WI38 (cell line): ENCODE measurements around the gene IZUMO4.
"Not testable (repeated sequence)": the region's sequence is repeated elsewhere in the genome, so short reads cannot be mapped to it uniquely, and the experiment has no call there.

ENCODE experiments used
- H3K4me3 ChIP-seq: 2 replicates; pipeline ENCODE4 v1.5.1; 2011; ENCODE audit warnings: low read depth, mild to moderate bottlenecking, control low read depth, low read length
- CTCF ChIP-seq: IDR thresholded peaks from 2 replicates; pipeline ENCODE4 v1.5.1; 2012; ENCODE audit warnings: low read depth, mild to moderate bottlenecking, control low read depth, low read length

Gene IZUMO4

GRCh38 chr19:2089001-2089711 lies 7.6 kb upstream of the IZUMO4 start:
- TF ChIP-seq CTCF, result no peak
- no peak overlapping the region for H3K4me3 ChIP-seq

DNA sequence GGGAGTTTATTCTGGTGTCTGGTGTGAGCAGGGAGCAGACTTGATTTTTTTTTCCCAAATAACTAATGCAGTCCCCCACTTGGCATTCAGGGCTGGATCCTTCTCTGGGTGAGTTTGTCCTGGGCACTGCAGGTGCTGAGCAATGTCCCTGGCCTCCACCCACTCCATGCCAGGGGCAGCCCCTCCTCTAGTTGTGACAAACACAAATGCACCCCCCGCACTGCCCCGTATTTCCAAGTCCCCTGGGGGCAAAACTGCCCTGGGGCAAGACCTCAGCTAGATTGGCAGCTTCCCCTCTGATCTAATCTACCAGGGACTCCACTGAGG lies 7.0 kb upstream of the IZUMO4 start:
- TF ChIP-seq CTCF, result no peak
- no peak overlapping the region for H3K4me3 ChIP-seq

DNA sequence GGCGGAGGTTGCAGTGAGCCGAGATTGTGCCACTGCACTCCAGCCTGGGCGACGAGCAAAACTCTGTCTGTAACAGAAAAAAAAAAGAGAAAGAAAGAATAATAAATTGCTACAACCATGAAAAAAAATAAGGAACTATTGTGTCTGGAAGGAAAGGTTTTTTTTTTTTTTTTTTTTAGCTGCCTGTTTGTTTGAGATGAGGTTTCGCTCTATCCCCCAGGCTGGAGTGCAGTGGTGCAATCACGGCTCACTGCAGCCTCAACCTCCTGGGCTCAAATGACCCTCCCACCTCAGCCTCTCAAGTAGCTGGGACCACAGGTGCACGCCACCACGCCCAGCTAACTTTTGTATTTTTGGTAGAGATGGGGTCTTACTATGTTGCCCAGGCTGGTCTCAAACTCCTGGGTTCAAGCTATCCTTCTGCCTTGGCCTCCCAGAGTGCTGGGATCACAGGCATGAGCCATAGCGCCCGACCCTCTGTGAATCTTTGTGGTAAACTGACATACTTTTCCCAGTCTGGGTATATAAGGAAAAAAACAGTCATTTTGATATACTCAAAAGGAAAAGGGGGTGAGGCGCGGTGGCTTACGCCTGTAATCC lies 4.7 kb upstream of the IZUMO4 start:
- not testable (repeated sequence) for H3K4me3 ChIP-seq

GRCh38 chr19:2096034-2096479 lies 658 bp upstream of the IZUMO4 start, which contains the start of gene MOB3A:
Gene MOB3A (minus strand): TSS chr19:2096326. CDS start chr19:2078560, 17,766 bp downstream.
- peak within 1 kb of the TSS; percentile 69 for H3K4me3 ChIP-seq
- peak; percentile 36 for TF ChIP-seq CTCF

GRCh38 chr19:2097203-2097885 lies 629 bp downstream of the IZUMO4 start:
- H3K4me3 ChIP-seq, result peak overlapping the region; percentile 55
- TF ChIP-seq CTCF, result no peak

- H3K4me3 ChIP-seq, result no peak overlapping the region
- no peak for TF ChIP-seq CTCF
Observed at GRCh38 chr19:2097886-2098327, 1.2 kb downstream of the IZUMO4 start.

- no peak overlapping the region for H3K4me3 ChIP-seq
- no peak for TF ChIP-seq CTCF
Observed at GRCh38 chr19:2099054-2099501, 2.4 kb downstream of the IZUMO4 start.
